Measurements from ENCODE around the gene CERS6. TPM values are rescaled to one million over a fixed set of nuclear protein-coding genes. Genes with fewer than 3 reads are reported as not detected.

CERS6 gene
- total and polyA plus RNA-seq, 3 experiments from 2014 or later: 3.6 to 7.8 (median 7.7) TPM

DNA sequence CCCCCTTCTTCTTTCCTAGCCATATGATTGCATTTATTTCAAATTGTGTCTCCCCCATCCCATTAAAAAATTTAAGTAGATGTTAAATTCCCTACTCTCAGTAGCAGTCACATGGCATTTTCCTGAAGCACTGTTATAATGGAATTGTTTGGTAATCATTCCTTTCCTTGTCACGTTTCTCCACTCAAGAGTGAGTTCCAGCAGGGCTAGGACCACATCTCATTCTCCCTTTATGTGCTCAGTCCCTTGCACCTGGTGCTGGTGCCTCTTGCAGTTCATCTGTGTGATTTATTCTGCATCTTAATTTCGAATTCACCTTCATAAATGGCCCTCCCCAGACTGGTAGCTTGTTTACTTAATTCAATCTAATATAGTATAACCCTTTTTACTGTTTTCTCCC lies 276.0 kb downstream of the CERS6 start:
- POLR2A ChIA-PET: no interaction called here

DNA sequence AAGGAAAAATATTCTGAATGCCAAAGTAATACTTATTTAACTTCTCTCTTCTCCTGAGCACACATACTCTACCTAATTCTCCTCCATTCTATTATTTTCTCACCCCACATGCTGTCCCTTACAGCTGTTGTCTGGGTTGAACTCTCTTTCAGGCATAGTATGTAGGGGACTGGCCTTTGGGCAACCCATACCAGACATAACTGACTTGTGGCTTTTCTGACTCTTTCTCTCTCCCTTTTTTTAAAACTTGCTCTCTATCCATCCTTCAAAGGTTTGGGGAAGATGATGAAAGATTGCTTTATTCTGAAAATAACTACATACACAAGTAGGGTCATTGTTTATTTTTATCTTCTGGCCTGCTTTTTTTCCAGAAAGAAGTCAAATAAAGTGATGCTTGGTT lies 276.4 kb downstream of the CERS6 start:
- Mint-ChIP-seq H3K36me3 (peaks cover 0 to 4% (median 3%) of the 10 kb centered on the region in 3 donors), H3K27ac (peak overlapping the region in 1 of 8 donors; percentile 59), H3K4me3 (no peak overlapping the region), H3K9me3 (no peaks in the 10 kb centered on the region), H3K27me3 (peaks cover 0 to 2% of the 10 kb centered on the region in 2 donors), H3K4me1 (peaks cover 2 to 9% (median 6%) of the 10 kb centered on the region in 3 donors)
- Histone ChIP-seq H3K9me3 (ENCODE audit: low read length) (no peaks in the 10 kb centered on the region), H3K27me3 (ENCODE audit: insufficient read depth, low read length, poor library complexity, severe bottlenecking) (no peaks in the 10 kb centered on the region), H3K36me3 (ENCODE audit: insufficient read depth, low read length) (no peaks in the 10 kb centered on the region), H3K4me3 (ENCODE audit: low read length) (no peak overlapping the region), H3K27ac (ENCODE audit: low read depth, low read length) (no peak overlapping the region), H3K4me1 (ENCODE audit: insufficient read depth, low read length) (no peaks in the 10 kb centered on the region)
- no peak for DNase-seq
- ChIA-PET POLR2A (no interaction called here), CTCF (no interaction called here)

More for the DNA sequence above, 276.0 kb downstream of the CERS6 start:
- Mint-ChIP-seq H3K27me3 (peaks cover 0 to 2% of the 10 kb centered on the region in 2 donors), H3K9me3 (no peaks in the 10 kb centered on the region), H3K4me1 (peaks cover 0 to 5% (median 4%) of the 10 kb centered on the region in 3 donors), H3K4me3 (no peak overlapping the region), H3K27ac (peak overlapping the region in 1 of 8 donors; percentile 27), H3K36me3 (peaks cover 0 to 4% (median 3%) of the 10 kb centered on the region in 3 donors)
- DNase-seq: no peak
- no peaks in the 10 kb centered on the region for H3K4me1 ChIP-seq (ENCODE audit: insufficient read depth, low read length)
- no peaks in the 10 kb centered on the region for H3K9me3 ChIP-seq (ENCODE audit: low read length)
- H3K4me3 ChIP-seq (ENCODE audit: low read length): no peak overlapping the region
- H3K36me3 ChIP-seq (ENCODE audit: insufficient read depth, low read length): no peaks in the 10 kb centered on the region
- CTCF ChIA-PET: no interaction called here
- no peak overlapping the region for H3K27ac ChIP-seq (ENCODE audit: low read depth, low read length)
- H3K27me3 ChIP-seq (ENCODE audit: insufficient read depth, low read length, poor library complexity, severe bottlenecking): no peaks in the 10 kb centered on the region

DNA sequence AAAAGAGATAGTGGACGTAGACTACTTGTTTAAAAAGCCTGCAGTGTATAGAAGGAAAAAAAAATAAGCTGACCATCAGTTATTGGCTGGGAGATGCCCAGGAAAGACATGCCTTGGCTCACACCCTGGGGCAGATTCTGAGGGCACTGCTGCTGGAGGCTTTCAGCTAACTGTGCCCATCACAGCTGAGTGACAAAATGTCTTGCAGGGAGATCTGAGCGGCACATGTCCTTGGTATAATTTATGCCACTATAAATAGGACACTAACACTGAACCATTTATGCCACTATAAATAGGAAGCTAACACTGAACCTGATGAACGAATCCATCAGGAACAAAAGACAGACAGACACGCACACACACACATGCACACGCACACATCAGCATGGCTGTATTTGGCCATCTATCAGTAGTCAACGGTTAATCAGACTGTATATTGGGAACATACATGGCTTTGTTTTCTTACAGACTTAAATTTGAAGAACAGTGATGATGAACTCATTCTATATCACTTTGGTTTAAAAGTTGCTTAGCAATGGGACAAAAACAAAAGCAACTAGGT lies 278.2 kb downstream of the CERS6 start:
- DNase-seq: no peak
- Mint-ChIP-seq H3K27me3 (peaks cover 0 to 2% of the 10 kb centered on the region in 2 donors), H3K9me3 (no peaks in the 10 kb centered on the region), H3K27ac (peak overlapping the region in 2 of 8 donors; percentile 6 to 38), H3K36me3 (peaks cover 0 to 4% (median 3%) of the 10 kb centered on the region in 3 donors), H3K4me1 (peaks cover 17 to 25% (median 20%) of the 10 kb centered on the region in 3 donors), H3K4me3 (no peak overlapping the region)
- POLR2A ChIA-PET: no interaction called here
- CTCF ChIA-PET: no interaction called here
- H3K27me3 ChIP-seq (ENCODE audit: insufficient read depth, low read length, poor library complexity, severe bottlenecking): no peaks in the 10 kb centered on the region
- no peaks in the 10 kb centered on the region for H3K4me1 ChIP-seq (ENCODE audit: insufficient read depth, low read length)
- no peaks in the 10 kb centered on the region for H3K36me3 ChIP-seq (ENCODE audit: insufficient read depth, low read length)
- no peak overlapping the region for H3K4me3 ChIP-seq (ENCODE audit: low read length)
- H3K9me3 ChIP-seq (ENCODE audit: low read length): no peaks in the 10 kb centered on the region
- no peak overlapping the region for H3K27ac ChIP-seq (ENCODE audit: low read depth, low read length)

DNA sequence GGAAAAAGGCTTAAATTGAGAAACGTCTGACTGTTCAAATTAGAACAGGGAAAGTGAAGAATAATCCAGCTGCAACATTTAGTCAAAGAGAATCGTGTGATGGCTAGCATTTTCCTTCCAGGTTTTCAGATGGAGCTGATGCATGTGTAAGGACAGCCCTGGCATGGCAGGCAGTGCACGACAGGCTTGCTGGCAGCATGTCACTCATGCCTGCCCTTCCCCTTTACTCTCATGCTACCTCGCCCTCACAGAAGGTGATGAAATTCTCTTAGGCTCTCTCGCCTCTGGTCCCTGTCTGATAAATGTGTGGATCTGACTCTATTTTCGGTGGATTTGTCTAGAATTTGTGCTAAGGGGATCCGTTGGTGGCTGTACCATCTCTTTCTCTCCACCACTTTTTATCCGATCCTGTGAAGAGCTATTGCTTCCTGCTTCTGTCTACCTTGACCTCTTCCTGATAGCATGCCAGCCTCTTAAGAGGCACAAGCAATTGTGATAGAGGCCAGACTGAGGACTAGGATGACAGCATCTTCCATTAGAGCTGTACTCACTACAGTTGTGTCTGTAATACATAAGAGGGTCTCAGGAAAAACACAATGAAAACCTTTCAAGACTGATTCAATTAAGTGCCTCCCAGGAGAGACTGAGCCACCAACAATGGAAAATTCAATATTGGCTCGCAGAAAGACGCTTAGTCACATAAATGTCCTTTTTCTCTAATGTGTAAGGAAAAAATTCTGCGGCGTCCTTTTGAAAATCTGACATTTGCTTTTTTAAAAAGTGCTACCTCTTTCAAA lies 280.8 kb downstream of the CERS6 start:
- CTCF ChIA-PET: interaction anchor here (0.7 to 1.7 kb wide), 2 partner anchors 12 to 45 kb away, joined by 3 to 4 read pairs; no protein-coding TSS in a partner anchor
- H3K9me3 ChIP-seq (ENCODE audit: low read length): no peaks in the 10 kb centered on the region
- H3K4me3 ChIP-seq (ENCODE audit: low read length): no peak overlapping the region
- no peak overlapping the region for H3K27ac ChIP-seq (ENCODE audit: low read depth, low read length)
- DNase-seq: no peak
- no peaks in the 10 kb centered on the region for H3K4me1 ChIP-seq (ENCODE audit: insufficient read depth, low read length)
- Mint-ChIP-seq H3K9me3 (no peaks in the 10 kb centered on the region), H3K27ac (peak overlapping the region in 2 of 8 donors; percentile 40 to 67), H3K27me3 (no peaks in the 10 kb centered on the region), H3K4me3 (no peak overlapping the region), H3K36me3 (peaks cover 0 to 7% (median 3%) of the 10 kb centered on the region in 3 donors), H3K4me1 (peaks cover 17 to 26% (median 21%) of the 10 kb centered on the region in 3 donors)
- H3K36me3 ChIP-seq (ENCODE audit: insufficient read depth, low read length): no peaks in the 10 kb centered on the region
- POLR2A ChIA-PET: no interaction called here
- no peaks in the 10 kb centered on the region for H3K27me3 ChIP-seq (ENCODE audit: insufficient read depth, low read length, poor library complexity, severe bottlenecking)

GRCh38 chr2:168738062-168738461 lies 282.0 kb downstream of the CERS6 start:
- no peak for DNase-seq
- H3K4me1 ChIP-seq (ENCODE audit: insufficient read depth, low read length): no peaks in the 10 kb centered on the region
- no peaks in the 10 kb centered on the region for H3K36me3 ChIP-seq (ENCODE audit: insufficient read depth, low read length)
- no peak overlapping the region for H3K27ac ChIP-seq (ENCODE audit: low read depth, low read length)
- H3K4me3 ChIP-seq (ENCODE audit: low read length): no peak overlapping the region
- Mint-ChIP-seq H3K4me1 (peaks cover 17 to 26% (median 21%) of the 10 kb centered on the region in 3 donors), H3K27ac (peak overlapping the region in 2 of 8 donors; percentile 27 to 56), H3K9me3 (no peaks in the 10 kb centered on the region), H3K4me3 (peak overlapping the region in 1 of 7 donors; percentile 60), H3K36me3 (peaks cover 0 to 7% (median 3%) of the 10 kb centered on the region in 3 donors), H3K27me3 (no peaks in the 10 kb centered on the region)
- no peaks in the 10 kb centered on the region for H3K27me3 ChIP-seq (ENCODE audit: insufficient read depth, low read length, poor library complexity, severe bottlenecking)
- CTCF ChIA-PET: no interaction called here
- H3K9me3 ChIP-seq (ENCODE audit: low read length): no peaks in the 10 kb centered on the region
- POLR2A ChIA-PET: no interaction called here

DNA sequence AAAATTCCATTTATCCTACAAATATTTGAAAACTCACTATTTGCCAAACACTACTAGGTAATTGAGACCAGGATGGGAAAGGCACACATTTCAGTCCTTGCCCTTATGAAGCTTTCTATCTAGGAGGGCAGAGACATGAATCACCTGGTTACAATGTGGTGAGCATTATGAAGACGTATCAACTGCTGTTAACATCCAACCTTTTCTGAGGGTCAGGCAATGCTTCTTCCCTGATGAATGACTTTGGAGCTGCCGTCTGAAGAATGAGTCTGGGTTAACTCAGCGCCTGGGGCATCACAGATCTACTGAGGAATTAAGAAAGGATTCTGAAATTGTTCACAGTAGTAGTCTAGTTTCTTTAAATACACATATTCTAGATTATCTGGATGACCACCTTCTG lies 284.3 kb downstream of the CERS6 start:
- H3K9me3 ChIP-seq (ENCODE audit: low read length): no peaks in the 10 kb centered on the region
- H3K4me1 ChIP-seq (ENCODE audit: insufficient read depth, low read length): no peaks in the 10 kb centered on the region
- H3K4me3 Mint-ChIP-seq: no peak overlapping the region
- H3K9me3 Mint-ChIP-seq: no peaks in the 10 kb centered on the region
- H3K4me1 Mint-ChIP-seq: peaks cover 17 to 26% (median 21%) of the 10 kb centered on the region in 3 donors
- H3K36me3 Mint-ChIP-seq: peaks cover 0 to 9% (median 1%) of the 10 kb centered on the region in 3 donors
- ChIA-PET CTCF (no interaction called here), POLR2A (no interaction called here)
- no peak overlapping the region for H3K4me3 ChIP-seq (ENCODE audit: low read length)
- H3K27me3 Mint-ChIP-seq: no peaks in the 10 kb centered on the region
- H3K27ac ChIP-seq (ENCODE audit: low read depth, low read length): no peak overlapping the region
- H3K36me3 ChIP-seq (ENCODE audit: insufficient read depth, low read length): no peaks in the 10 kb centered on the region
- no peaks in the 10 kb centered on the region for H3K27me3 ChIP-seq (ENCODE audit: insufficient read depth, low read length, poor library complexity, severe bottlenecking)
- no peak overlapping the region for H3K27ac Mint-ChIP-seq
- no peak for DNase-seq

DNA sequence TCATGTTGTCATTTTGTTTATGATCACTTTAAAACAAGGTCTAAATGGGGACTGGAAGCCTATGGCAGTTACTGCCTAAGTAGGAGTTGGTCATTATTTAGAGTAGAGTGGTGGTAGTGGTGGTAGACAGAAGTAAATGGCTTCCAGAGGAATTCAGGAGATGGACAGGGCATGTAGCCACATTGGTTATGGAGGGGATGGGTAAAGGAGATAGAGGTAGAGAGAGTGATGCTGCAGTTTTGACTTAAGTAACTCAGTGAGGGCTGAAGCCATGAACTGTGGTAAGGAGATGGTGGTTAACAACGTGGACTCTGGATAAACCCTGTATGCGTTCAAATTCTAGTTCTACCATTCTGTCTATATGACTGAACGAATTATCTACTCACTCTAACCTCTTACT lies 284.7 kb downstream of the CERS6 start:
- Histone ChIP-seq H3K4me1 (ENCODE audit: insufficient read depth, low read length) (no peaks in the 10 kb centered on the region), H3K36me3 (ENCODE audit: insufficient read depth, low read length) (no peaks in the 10 kb centered on the region), H3K9me3 (ENCODE audit: low read length) (no peaks in the 10 kb centered on the region), H3K4me3 (ENCODE audit: low read length) (no peak overlapping the region), H3K27me3 (ENCODE audit: insufficient read depth, low read length, poor library complexity, severe bottlenecking) (no peaks in the 10 kb centered on the region), H3K27ac (ENCODE audit: low read depth, low read length) (no peak overlapping the region)
- Mint-ChIP-seq H3K36me3 (peaks cover 0 to 9% (median 1%) of the 10 kb centered on the region in 3 donors), H3K27ac (peak overlapping the region in 1 of 8 donors; percentile 11), H3K9me3 (no peaks in the 10 kb centered on the region), H3K27me3 (no peaks in the 10 kb centered on the region), H3K4me1 (peaks cover 17 to 26% (median 21%) of the 10 kb centered on the region in 3 donors), H3K4me3 (no peak overlapping the region)
- CTCF ChIA-PET: interaction anchor here (1.4 kb wide), 1 partner anchor 11 kb away, joined by 4 read pairs; no protein-coding TSS in a partner anchor
- POLR2A ChIA-PET: no interaction called here
- no peak for DNase-seq

DNA sequence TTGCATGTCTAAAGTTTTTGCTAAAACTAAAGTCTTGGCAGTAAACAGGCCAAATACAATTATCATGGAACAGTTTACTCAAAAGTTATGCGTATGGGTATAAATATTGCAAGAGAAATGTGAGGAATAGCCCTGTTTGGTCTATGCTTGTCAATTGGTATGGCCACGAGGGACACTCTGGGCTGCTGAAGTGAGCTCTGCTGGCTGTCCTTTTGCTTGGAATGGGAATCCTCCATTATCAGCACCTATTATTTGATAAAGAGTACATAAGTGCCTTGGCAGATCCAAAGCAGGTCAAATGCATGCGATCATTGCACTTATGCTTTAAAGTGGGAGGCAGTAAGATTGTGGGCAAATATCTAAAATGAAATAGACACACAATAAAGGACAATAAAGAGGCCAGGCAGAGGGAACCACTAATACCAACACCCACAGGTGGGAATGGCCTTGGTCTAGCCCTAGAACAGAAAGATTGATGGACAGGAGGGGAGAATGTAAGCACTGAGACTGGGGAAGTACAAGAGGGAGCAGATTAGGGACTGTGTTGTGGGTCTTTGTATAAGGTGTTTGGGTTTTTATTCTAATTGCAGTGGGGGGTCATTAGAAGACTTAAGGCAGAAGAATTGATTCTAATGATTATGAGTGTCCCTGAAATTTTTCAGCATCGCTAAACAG lies 286.3 kb downstream of the CERS6 start:
- DNase-seq: no peak
- Histone ChIP-seq H3K27ac (ENCODE audit: low read depth, low read length) (no peak overlapping the region), H3K4me3 (ENCODE audit: low read length) (no peak overlapping the region), H3K36me3 (ENCODE audit: insufficient read depth, low read length) (no peaks in the 10 kb centered on the region), H3K9me3 (ENCODE audit: low read length) (no peaks in the 10 kb centered on the region), H3K27me3 (ENCODE audit: insufficient read depth, low read length, poor library complexity, severe bottlenecking) (no peaks in the 10 kb centered on the region), H3K4me1 (ENCODE audit: insufficient read depth, low read length) (no peaks in the 10 kb centered on the region)
- no peaks in the 10 kb centered on the region for H3K27me3 Mint-ChIP-seq
- no peaks in the 10 kb centered on the region for H3K9me3 Mint-ChIP-seq
- ChIA-PET CTCF (interaction anchor here (1.4 kb wide), 1 partner anchor 9 kb away, joined by 4 read pairs; no protein-coding TSS in a partner anchor), POLR2A (no interaction called here)
- H3K4me1 Mint-ChIP-seq: peaks cover 16 to 17% (median 16%) of the 10 kb centered on the region in 3 donors
- H3K27ac Mint-ChIP-seq: peak overlapping the region in 1 of 8 donors; percentile 3
- no peak overlapping the region for H3K4me3 Mint-ChIP-seq
- peaks cover 0 to 15% (median 1%) of the 10 kb centered on the region in 3 donors for H3K36me3 Mint-ChIP-seq
